ENCODE results near the gene ST8SIA2.

Gene ST8SIA2

GRCh38 chr15:92365084-92365483, 28.6 kb upstream of the ST8SIA2 start:
- TF ChIP-seq CTCF (conservative IDR thresholded peaks at IDR 0.05; ENCODE audit: low read depth, low read length) = no peak
- DNase-seq (ENCODE audit: low read depth) = no peak
- no peak overlapping the region for H3K4me3 ChIP-seq (ENCODE audit: low read length)

GRCh38 chr15:92365906-92366305, 27.8 kb upstream of the ST8SIA2 start:
- no peak for TF ChIP-seq CTCF (conservative IDR thresholded peaks at IDR 0.05; ENCODE audit: low read depth, low read length)
- DNase-seq (ENCODE audit: low read depth) = no peak

GRCh38 chr15:92366381-92366780, 27.3 kb upstream of the ST8SIA2 start:
- no peak for DNase-seq (ENCODE audit: low read depth)
- no peak for TF ChIP-seq CTCF (conservative IDR thresholded peaks at IDR 0.05; ENCODE audit: low read depth, low read length)
- no peak overlapping the region for H3K4me3 ChIP-seq (ENCODE audit: low read length)

More at GRCh38 chr15:92365906-92366305, 27.8 kb upstream of the ST8SIA2 start:
- no peak overlapping the region for H3K4me3 ChIP-seq (ENCODE audit: low read length)

- no peak for DNase-seq (ENCODE audit: low read depth)
- TF ChIP-seq CTCF (conservative IDR thresholded peaks at IDR 0.05; ENCODE audit: low read depth, low read length) = no peak
- H3K4me3 ChIP-seq (ENCODE audit: low read length) = no peak overlapping the region
Measured at GRCh38 chr15:92375057-92375456, 18.6 kb upstream of the ST8SIA2 start.

- DNase-seq (ENCODE audit: low read depth) = no peak
- H3K4me3 ChIP-seq (ENCODE audit: low read length) = no peak overlapping the region
- no peak for TF ChIP-seq CTCF (conservative IDR thresholded peaks at IDR 0.05; ENCODE audit: low read depth, low read length)
Measured at GRCh38 chr15:92376109-92376508, 17.6 kb upstream of the ST8SIA2 start.

GRCh38 chr15:92377083-92377789, 16.4 kb upstream of the ST8SIA2 start:
- no peak overlapping the region for H3K4me3 ChIP-seq (ENCODE audit: low read length)
- no peak for DNase-seq (ENCODE audit: low read depth)
- no peak for TF ChIP-seq CTCF (conservative IDR thresholded peaks at IDR 0.05; ENCODE audit: low read depth, low read length)

Measured in retinal pigment epithelial cell (primary cell).